Endothelial cell of umbilical vein (primary cell): ENCODE results near the gene COG5.

Experiments used
- EZH2 ChIP-seq: IDR thresholded peaks from 2 replicates; pipeline ENCODE4 v1.6.1; 2012; ENCODE audit warnings: borderline replicate concordance, low read depth, mild to moderate bottlenecking, moderate library complexity, low read length, inconsistent platforms; ENCODE audit not compliant: severe bottlenecking
- MYC ChIP-seq: IDR thresholded peaks from one replicate; pipeline ENCODE4 v1.6.1; 2011; ENCODE audit warnings: mild to moderate bottlenecking, low read depth, low read length
- POLR2A ChIP-seq: IDR thresholded peaks from 2 replicates; pipeline ENCODE4 v1.6.1; 2012; ENCODE audit warnings: low read depth, mild to moderate bottlenecking, control low read depth, low read length
- POLR2AphosphoS5 ChIP-seq: IDR thresholded peaks from 2 replicates; pipeline ENCODE4 v1.6.1; 2012; ENCODE audit warnings: low read depth, mild to moderate bottlenecking, control low read depth, low read length, moderate library complexity; ENCODE audit not compliant: insufficient read depth
- TF ChIP-seq, protein P1 (sequence below), 2 donors: IDR thresholded peaks; 1 replicate in 1 of 2; 2 replicates in 1 of 2; pipeline ENCODE4 v1.5.1; 2011; ENCODE audit warnings: low read length in 2 of 2, mild to moderate bottlenecking in 2 of 2, moderate library complexity in 2 of 2, control low read depth in 1 of 2, inconsistent platforms in 1 of 2, low read depth in 1 of 2; ENCODE audit not compliant: insufficient read depth in 1 of 2; ENCODE audit errors: extremely low read depth in 1 of 2

DNA sequence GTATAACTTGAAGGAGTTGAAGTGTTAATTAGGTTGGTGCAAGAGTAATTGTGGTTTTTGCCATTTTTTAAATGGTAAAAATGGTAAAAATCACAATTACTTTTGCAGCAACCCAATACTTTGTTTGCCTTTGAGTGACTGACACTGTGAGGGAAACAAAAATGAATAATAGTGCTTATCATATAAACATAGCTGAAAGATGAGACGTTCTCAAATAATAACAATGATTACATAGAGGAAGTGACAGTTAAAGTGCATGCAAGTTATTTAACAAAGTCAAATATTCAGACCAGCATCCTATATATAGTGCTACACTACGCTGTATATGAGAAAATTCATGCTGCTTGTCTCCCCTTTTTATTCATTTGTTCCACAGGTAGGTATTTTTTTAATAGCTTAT is 399.6 kb downstream of the COG5 start:
- TF ChIP-seq, protein P1, sequence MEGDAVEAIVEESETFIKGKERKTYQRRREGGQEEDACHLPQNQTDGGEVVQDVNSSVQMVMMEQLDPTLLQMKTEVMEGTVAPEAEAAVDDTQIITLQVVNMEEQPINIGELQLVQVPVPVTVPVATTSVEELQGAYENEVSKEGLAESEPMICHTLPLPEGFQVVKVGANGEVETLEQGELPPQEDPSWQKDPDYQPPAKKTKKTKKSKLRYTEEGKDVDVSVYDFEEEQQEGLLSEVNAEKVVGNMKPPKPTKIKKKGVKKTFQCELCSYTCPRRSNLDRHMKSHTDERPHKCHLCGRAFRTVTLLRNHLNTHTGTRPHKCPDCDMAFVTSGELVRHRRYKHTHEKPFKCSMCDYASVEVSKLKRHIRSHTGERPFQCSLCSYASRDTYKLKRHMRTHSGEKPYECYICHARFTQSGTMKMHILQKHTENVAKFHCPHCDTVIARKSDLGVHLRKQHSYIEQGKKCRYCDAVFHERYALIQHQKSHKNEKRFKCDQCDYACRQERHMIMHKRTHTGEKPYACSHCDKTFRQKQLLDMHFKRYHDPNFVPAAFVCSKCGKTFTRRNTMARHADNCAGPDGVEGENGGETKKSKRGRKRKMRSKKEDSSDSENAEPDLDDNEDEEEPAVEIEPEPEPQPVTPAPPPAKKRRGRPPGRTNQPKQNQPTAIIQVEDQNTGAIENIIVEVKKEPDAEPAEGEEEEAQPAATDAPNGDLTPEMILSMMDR (IDR thresholded peaks at IDR 0.05; ENCODE audit: extremely low read depth in 1 of 2, insufficient read depth in 1 of 2, low read depth in 1 of 2, low read length in 2 of 2) = no peak
- no peak for TF ChIP-seq POLR2AphosphoS5
- no peak for TF ChIP-seq EZH2
- no peak for TF ChIP-seq POLR2A
- no peak for TF ChIP-seq MYC
